Smooth muscle cell of the brain vasculature (primary cell): ENCODE data around the gene COX7A2L.
"Not testable (repeated sequence)": the region's sequence is repeated elsewhere in the genome, so short reads cannot be mapped to it uniquely, and the experiment has no call there.

Experiments used
- DNase-seq: peaks from one replicate; pipeline ENCODE4 v3.0.0-alpha.2; 2012; ENCODE audit warnings: low read depth, low spot score

The COX7A2L gene

GRCh38 chr2:42367835-42368234 is 6.8 kb upstream of the COX7A2L start:
- no peak for DNase-seq

GRCh38 chr2:42366411-42366810 is 5.4 kb upstream of the COX7A2L start:
- DNase-seq: no peak

- DNase-seq: no peak
These were observed 3.6 kb upstream of the COX7A2L start for GRCh38 chr2:42364658-42365057.

- DNase-seq: no peak
These were observed 2.4 kb upstream of the COX7A2L start for GRCh38 chr2:42363413-42363812.

GRCh38 chr2:42361728-42362283 is 789 bp upstream of the COX7A2L start:
- no peak for DNase-seq

- DNase-seq: no peak
These were observed 526 bp downstream of the COX7A2L start for GRCh38 chr2:42360493-42360889.

GRCh38 chr2:42359965-42360483 is 993 bp downstream of the COX7A2L start:
- no peak for DNase-seq

GRCh38 chr2:42359304-42359964 is 1.6 kb downstream of the COX7A2L start:
- DNase-seq: no peak

- no peak for DNase-seq
These were observed 7.1 kb downstream of the COX7A2L start for GRCh38 chr2:42353792-42354429.

- no peak for DNase-seq
These were observed 9.2 kb downstream of the COX7A2L start for GRCh38 chr2:42351864-42352263.

- no peak for DNase-seq
These were observed 10.5 kb downstream of the COX7A2L start for GRCh38 chr2:42350434-42351063.

- DNase-seq: no peak
These were observed 12.8 kb downstream of the COX7A2L start for GRCh38 chr2:42348113-42348805.

- not testable (repeated sequence) for DNase-seq
These were observed 13.5 kb downstream of the COX7A2L start for GRCh38 chr2:42347518-42347917.

- DNase-seq: not testable (repeated sequence)
These were observed 14.2 kb downstream of the COX7A2L start for GRCh38 chr2:42346856-42347255.

GRCh38 chr2:42345986-42346385 is 15.0 kb downstream of the COX7A2L start:
- DNase-seq: no peak

- DNase-seq: no peak
These were observed 18.2 kb downstream of the COX7A2L start for GRCh38 chr2:42342795-42343241.

GRCh38 chr2:42342061-42342794 is 18.8 kb downstream of the COX7A2L start:
- peak; percentile 62 for DNase-seq

- DNase-seq: no peak
These were observed 19.9 kb downstream of the COX7A2L start for GRCh38 chr2:42340938-42341636.

- no peak for DNase-seq
These were observed 20.7 kb downstream of the COX7A2L start for GRCh38 chr2:42340045-42340937.
